HG03520 (cell line): ENCODE measurements around the gene MBD5.

Experiments used
- ATAC-seq: cut with Tn5 transposase; IDR thresholded peaks from one replicate; pipeline ENCODE4 v1.9.1; 2021; ENCODE audit warnings: mild to moderate bottlenecking, moderate library complexity; ENCODE audit not compliant: unreplicated experiment

The MBD5 gene

DNA sequence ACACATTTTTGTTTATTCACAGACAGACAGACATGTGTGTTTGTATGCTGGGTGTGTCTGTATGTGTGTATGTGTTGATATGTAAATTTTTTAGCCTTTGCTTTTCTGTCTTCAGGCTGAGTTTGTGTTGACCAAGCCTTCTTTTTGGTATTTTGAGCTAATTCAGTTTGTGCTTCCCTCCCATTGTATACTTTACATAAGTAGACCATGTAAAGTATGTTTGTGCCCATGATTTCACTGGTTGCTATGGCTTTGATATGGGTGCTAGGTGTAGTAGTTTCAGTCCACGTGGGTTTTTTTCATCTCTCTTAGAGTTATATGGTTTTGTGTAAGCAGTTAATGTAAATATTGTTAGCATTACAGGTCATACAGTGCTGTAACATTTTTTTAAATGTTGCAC is 494.2 kb downstream of the MBD5 start:
- ATAC-seq, result no peak

DNA sequence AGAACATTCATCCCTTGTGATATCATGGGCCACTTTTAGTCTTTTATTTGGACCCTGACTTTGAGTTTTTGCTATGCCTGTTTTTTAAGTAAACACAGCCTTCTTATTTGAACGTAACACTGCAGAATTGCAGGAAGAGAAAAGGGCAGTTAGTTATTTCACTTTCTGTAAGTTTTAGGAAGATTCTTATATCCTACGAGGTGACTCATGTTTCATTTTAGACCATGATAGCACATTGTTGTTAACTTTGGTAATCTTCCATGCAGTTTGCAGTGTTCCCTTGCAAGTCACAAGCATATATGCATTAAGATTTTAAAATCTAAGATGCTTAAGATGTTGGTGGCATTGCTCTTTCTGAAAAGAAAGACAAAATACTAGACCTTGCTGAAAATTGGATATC is 495.1 kb downstream of the MBD5 start:
- ATAC-seq, result no peak

DNA sequence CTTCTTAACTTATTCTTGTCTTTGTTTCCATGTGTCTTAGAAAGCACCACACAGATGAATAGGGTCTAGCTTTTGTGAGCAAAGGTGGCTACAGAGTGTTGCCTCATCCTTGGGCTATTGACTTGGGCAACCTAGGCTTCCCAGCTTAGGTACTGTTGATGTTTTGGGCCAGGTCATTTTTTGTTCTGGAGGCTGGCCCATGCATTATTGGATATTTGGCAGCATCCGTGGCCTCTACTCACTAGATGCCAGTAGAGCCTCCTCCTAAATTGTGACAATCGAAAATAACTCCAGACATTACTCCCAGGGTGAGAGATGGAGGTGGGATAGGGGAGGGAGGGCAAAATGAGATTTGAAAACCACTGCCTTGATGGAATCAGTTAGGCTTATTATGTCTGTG is 496.4 kb downstream of the MBD5 start:
- no peak for ATAC-seq

DNA sequence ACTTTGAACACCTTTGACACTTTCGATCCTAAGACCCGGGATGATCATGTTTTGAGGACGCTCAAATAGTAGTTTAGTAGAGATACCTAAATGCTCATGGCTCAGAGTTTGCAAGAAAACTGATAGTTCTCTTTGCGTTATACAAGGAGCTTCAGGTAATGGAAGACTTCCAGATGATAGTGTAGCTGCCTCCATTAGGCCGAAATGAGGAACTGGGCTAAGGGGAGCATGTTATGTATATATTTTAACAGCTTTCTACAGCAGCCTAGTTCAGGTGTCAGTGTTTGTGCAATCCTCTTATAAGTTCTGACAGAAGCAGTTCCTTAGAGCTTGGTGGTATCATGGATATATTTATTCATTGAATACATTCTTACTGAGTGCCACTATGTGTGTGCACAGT is 496.9 kb downstream of the MBD5 start:
- no peak for ATAC-seq

DNA sequence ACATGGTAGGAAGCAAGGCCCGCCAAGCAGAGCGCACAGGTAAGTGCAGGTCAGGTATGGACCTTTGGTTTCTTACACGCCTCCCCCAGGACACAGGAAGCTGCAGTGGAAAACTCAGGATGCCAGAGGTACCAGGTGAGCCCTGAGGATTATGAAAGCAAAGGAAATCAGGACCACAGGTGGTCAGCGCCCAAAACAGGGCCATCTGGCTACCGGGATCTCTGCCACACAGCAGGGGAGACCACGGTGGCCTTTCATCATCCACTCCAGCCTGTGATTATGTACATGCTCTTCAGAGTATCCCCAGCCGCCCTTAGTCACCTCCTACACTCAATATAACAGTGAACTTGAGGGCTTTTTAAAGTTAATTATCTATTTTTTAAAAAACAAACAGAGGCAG is 498.1 kb downstream of the MBD5 start:
- no peak for ATAC-seq

- no peak for ATAC-seq
Measured at GRCh38 chr2:148521181-148521580, 500.3 kb downstream of the MBD5 start.

GRCh38 chr2:148523315-148523714 is 502.4 kb downstream of the MBD5 start:
- no peak for ATAC-seq

DNA sequence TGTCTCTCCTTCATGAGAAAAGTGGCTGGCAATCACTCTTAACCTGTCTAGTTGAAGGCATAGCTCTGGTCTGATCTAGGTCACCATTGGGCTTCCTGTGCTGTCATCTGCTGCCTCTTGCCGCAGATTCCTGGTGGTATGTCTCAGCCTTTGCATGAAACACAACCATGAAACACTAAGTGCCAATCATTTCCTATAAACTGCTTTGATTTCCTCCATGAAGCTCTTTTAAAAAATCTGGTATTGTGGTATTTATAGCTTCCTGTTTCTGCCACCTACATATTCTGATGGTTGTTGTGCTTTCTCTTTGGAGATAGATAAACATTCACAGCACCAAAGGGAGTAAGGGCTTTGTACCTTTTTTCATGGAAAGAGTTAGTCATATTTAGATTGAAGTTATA is 503.6 kb downstream of the MBD5 start:
- ATAC-seq, result no peak

GRCh38 chr2:148525130-148525529 is 504.2 kb downstream of the MBD5 start:
- no peak for ATAC-seq

DNA sequence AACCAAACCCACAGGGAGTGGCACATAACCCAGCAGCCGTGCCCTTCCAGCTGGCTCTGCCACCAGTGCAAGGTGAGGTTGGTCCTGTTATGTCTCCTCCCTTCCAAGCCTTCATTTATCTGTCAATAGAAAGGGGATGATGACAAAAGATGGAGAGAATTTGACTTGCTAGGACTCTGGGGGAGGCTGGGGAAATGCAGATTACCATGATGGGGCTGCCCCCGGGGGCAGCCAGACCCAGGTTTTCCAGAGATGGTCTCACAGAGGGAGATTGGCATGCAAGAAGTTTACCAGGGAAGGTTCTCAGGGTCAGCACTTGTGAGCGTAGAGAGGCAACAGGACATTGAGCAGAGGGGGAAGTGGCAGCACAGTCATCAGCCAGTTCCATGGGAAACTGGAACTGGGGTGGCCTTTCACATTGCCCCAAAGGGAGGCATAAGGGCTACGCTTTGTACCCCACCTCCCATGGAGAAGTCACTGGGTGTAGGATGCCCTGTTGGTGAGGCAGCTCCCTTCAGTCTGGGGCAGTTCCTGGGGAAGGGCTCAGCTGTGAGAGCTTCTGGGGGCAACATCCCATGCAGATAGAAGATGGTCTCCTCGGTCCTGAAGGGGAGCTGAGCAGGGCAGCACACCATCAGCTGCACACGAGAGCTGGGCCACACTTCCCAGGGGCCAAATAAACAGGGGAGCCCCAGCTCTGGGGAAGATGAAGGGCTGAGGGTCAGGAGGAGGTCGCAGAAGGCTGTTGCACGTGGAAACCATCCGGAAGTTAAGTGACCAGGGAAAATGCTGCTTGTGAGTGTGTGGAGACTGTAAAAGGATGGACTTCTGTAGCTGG is 505.8 kb downstream of the MBD5 start:
- no peak for ATAC-seq

- ATAC-seq, result no peak
Measured at GRCh38 chr2:148527488-148528340, 506.8 kb downstream of the MBD5 start.

GRCh38 chr2:148528356-148529064 is 507.6 kb downstream of the MBD5 start:
- no peak for ATAC-seq

- ATAC-seq, result no peak
Measured at GRCh38 chr2:148529745-148530144, 508.9 kb downstream of the MBD5 start.

GRCh38 chr2:148530350-148530749 is 509.5 kb downstream of the MBD5 start:
- ATAC-seq, result no peak

DNA sequence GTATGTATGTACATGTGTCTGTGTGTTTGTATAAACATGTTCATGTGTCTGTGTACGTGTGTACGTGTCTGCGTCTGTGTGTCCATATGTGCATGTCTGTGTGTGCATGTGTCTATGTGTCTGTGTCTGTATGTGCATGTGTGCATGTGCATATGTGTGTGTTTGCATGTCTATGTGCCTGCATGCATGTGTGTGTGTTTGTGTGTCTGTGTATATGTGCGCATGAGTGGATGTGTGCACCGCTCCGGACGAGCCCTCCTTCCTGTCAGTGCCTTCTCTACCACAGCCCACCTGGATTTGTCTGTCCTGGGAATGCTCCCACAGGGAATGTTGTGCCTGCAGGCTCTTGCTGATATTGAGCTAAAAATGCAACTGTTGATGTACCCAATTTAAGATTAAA is 510.3 kb downstream of the MBD5 start:
- no peak for ATAC-seq

DNA sequence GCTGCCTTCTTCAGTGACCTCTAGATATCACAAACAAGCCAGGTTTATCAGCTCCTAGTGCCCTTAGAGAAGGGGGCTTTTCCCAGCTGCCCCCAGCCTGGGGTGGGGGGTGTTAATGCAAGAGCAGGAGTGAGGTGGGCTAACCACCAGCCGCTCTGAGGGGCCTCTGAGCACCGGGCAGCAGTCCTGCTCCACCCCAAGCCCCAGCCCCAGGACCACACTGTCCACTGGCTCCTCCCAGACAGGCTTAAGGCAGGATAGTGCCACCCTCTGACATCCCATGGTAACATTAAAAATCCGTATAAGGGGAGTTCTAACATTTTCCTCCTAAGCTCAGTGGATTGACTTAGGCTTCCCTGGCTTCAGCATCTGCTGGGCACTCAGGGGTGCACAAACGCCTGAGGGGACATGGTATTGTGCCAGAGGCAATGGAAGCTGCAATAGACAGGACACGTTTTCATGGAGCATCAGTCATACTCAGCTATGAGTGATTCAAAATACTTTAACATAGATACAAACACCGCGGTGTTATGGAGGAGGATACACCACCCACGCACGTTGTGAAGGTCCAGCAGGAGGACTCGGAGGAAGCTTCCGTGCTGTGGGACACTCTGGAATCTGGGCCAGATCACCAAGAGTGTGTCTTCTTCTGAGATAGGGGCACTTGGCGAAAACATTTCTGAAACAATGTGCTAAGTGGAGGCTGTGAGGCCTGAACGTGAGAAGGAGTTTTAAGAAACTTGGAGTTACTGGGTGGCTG is 511.0 kb downstream of the MBD5 start:
- no peak for ATAC-seq

DNA sequence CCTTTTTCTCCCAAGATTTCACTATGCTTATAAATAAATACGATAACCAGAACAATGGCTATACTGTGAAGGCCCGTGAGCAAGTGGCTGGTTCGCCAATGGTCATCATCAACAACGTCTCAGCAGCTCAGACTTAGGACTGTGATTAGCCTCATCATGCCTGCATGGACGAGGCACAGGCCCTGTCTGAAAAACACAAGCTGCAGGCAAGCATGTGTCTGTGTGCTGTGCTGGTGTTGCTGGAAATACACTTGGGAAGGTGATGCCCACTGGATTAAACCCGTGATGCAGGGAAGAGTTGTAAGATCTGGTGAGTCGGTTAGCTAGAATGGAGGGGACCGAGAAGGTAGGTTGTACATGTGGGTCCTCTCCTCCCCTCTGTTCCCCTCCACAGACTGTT is 512.1 kb downstream of the MBD5 start:
- ATAC-seq, result no peak

DNA sequence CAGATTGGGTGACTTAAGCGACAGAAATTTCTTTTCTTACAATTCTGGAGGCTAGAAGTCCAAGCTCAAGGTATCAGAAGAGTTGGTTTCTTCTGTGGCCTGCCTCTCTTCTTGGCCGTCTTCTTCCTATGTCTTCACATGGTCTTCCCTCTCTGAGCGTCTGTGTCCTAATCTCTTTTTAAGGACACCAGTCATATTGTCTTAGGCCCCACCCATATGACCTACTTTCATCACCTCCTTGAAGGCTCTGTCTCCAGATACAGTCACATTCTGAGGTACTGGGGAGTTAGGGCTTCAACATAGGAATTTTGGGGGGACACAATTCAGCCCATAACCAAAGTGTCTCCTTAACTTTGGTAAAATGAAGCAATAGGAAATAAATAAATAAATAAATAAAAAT is 512.8 kb downstream of the MBD5 start:
- ATAC-seq, result no peak

DNA sequence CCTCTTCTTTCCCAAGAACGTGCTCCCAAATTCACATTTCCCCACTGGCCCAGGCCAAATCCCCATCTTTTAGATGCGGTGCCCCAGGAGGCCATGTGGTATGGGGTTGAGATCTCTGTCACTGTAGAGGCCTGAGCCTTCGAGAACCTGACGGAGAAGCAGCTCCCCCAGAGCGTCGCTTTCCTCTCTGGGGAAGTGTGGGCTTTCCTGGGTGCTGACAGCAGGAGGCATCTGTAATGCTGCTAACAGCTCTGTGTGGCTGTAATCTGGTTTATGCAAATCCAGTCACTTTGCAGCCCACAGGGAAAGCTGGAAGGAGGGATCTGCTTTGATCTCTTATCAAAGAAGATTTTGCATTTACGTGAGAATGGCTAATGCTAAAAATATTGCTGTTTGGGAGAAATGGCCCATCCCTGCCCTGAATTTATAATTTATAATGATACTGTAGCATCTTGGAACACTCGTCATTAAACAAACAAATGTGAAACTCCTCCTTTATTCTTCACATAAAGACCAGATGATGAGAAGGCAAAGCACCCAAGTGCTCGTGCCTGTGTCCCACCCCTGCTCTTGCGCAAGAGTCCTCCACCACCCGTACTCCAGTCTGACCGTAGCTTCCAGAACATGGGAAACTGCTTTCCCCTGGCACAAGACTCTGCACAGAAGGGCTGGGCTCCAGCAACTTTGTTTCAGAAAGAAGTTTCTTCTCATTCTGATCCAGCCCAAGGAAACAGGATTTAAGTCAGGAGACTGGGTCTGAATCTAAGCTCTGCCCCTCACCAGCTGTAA is 513.7 kb downstream of the MBD5 start:
- no peak for ATAC-seq

DNA sequence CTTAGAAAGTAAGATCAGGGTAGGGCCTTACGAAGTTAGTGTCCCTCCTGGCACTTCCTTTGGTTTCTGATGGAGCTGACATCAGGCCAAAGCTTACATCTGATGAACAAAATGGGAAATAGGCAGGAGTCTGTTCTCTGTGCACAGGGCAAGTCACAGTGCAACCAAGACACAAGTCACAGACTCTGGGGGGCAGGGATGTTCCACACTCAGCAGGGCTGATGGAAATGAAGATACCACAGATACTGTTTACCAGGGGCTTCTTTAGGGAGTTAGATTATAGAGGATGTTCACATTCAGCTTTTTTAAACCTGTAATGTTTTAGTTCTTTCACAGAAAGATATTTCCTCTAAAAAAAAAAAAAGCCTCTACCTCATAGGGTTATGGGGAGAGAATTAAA is 517.5 kb downstream of the MBD5 start:
- ATAC-seq, result no peak
